KMS-11 (cell line): Measurements from ENCODE around the gene HES7.

Experiments
- H2AFZ ChIP-seq: fragments of 200-600 bp; sonication (generic); 2 replicates; pipeline ENCODE4 v1.6.1; 2016; ENCODE audit warnings: antibody characterized with exemption, mixed run types, low read depth
- H3K27ac ChIP-seq: fragments of 200-600 bp; sonication (generic); 2 replicates; pipeline ENCODE4 v1.6.1; 2016; ENCODE audit warnings: mild to moderate bottlenecking, mixed run types
- H3K27me3 ChIP-seq: fragments of 200-600 bp; sonication (generic); 2 replicates; pipeline ENCODE4 v1.6.1; 2017; ENCODE audit warnings: mild to moderate bottlenecking, low read depth, mixed run types, moderate library complexity; ENCODE audit not compliant: insufficient read depth
- H3K36me3 ChIP-seq: fragments of 200-600 bp; sonication (generic); 2 replicates; pipeline ENCODE4 v1.6.1; 2017; ENCODE audit warnings: mild to moderate bottlenecking, mixed run types; ENCODE audit not compliant: insufficient read depth
- H3K4me1 ChIP-seq: fragments of 200-600 bp; sonication (generic); 2 replicates; pipeline ENCODE4 v1.6.1; 2016; ENCODE audit warnings: mild to moderate bottlenecking, low read depth, mixed run types; ENCODE audit not compliant: poor library complexity, severe bottlenecking
- H3K4me2 ChIP-seq: fragments of 200-600 bp; sonication (generic); 2 replicates; pipeline ENCODE4 v1.7.0; 2016; ENCODE audit warnings: mild to moderate bottlenecking, mixed run types
- H3K4me3 ChIP-seq: fragments of 200-600 bp; sonication (generic); IDR thresholded peaks from 2 replicates; pipeline ENCODE4 v1.6.1; 2017; ENCODE audit warnings: low read depth, low read length, mixed read lengths; ENCODE audit not compliant: insufficient read depth
- H3K79me2 ChIP-seq: fragments of 200-600 bp; sonication (generic); 2 replicates; pipeline ENCODE4 v1.6.1; 2016; ENCODE audit warnings: low read depth, mixed run types; ENCODE audit not compliant: insufficient read depth
- H3K9ac ChIP-seq: fragments of 200-600 bp; sonication (generic); 2 replicates; pipeline ENCODE4 v1.6.1; 2016; ENCODE audit warnings: mild to moderate bottlenecking, mixed run types
- H4K20me1 ChIP-seq: fragments of 200-600 bp; sonication (generic); 2 replicates; pipeline ENCODE4 v1.6.1; 2016; ENCODE audit warnings: mild to moderate bottlenecking, mixed run types; ENCODE audit not compliant: insufficient read depth
- CTCF ChIP-seq: fragments of 200-600 bp; sonication (generic); conservative IDR thresholded peaks from 2 replicates; pipeline ENCODE4 v1.6.1; 2017; ENCODE audit warnings: low read depth, mild to moderate bottlenecking, antibody characterized with exemption, low read length, moderate library complexity, mixed read lengths

HES7 gene

GRCh38 chr17:8084250-8084649, 39.7 kb downstream of the HES7 start:
- Histone ChIP-seq H3K27ac (no peak overlapping the region), H3K79me2 (no peaks in the 10 kb centered on the region), H3K36me3 (no peaks in the 10 kb centered on the region), H3K4me2 (no peak overlapping the region), H3K4me1 (no peaks in the 10 kb centered on the region), H2AFZ (no peak overlapping the region), H3K27me3 (no peaks in the 10 kb centered on the region; the same call in 1 of the 2 replicates), H3K9ac (no peak overlapping the region), H4K20me1 (no peaks in the 10 kb centered on the region), H3K4me3 (no peak overlapping the region)
- no peak for TF ChIP-seq CTCF

GRCh38 chr17:8082292-8082691, 41.6 kb downstream of the HES7 start:
- Histone ChIP-seq H3K27me3 (no peaks in the 10 kb centered on the region), H3K4me1 (no peaks in the 10 kb centered on the region), H3K27ac (no peak overlapping the region), H3K36me3 (no peaks in the 10 kb centered on the region), H3K4me3 (no peak overlapping the region), H4K20me1 (no peaks in the 10 kb centered on the region), H3K9ac (no peak overlapping the region), H3K79me2 (no peaks in the 10 kb centered on the region), H3K4me2 (no peak overlapping the region), H2AFZ (no peak overlapping the region)
- TF ChIP-seq CTCF = no peak

- H3K4me3 ChIP-seq = no peak overlapping the region
- TF ChIP-seq CTCF = no peak
- H2AFZ ChIP-seq = no peak overlapping the region
- H3K27ac ChIP-seq = no peak overlapping the region
- H3K4me2 ChIP-seq = no peak overlapping the region
- H3K36me3 ChIP-seq = no peaks in the 10 kb centered on the region
- H3K9ac ChIP-seq = no peak overlapping the region
- no peaks in the 10 kb centered on the region for H4K20me1 ChIP-seq
- H3K4me1 ChIP-seq = no peaks in the 10 kb centered on the region
- H3K27me3 ChIP-seq = no peaks in the 10 kb centered on the region
- no peaks in the 10 kb centered on the region for H3K79me2 ChIP-seq
Measured at GRCh38 chr17:8081876-8082275, 42.0 kb downstream of the HES7 start.

- Histone ChIP-seq H3K4me3 (no peak overlapping the region), H3K79me2 (no peaks in the 10 kb centered on the region), H3K9ac (no peak overlapping the region), H4K20me1 (no peaks in the 10 kb centered on the region), H3K4me1 (no peaks in the 10 kb centered on the region), H2AFZ (no peak overlapping the region), H3K27me3 (no peaks in the 10 kb centered on the region), H3K27ac (no peak overlapping the region), H3K36me3 (no peaks in the 10 kb centered on the region), H3K4me2 (no peak overlapping the region)
- no peak for TF ChIP-seq CTCF
Measured at GRCh38 chr17:8080799-8081219, 43.1 kb downstream of the HES7 start.
